Measurements from ENCODE around the gene TGFB1. TPM values are rescaled to one million over a fixed set of nuclear protein-coding genes. Genes with fewer than 3 reads are reported as not detected.
A peak's percentile ranks its signal among the peaks of the same experiment; 100 is the strongest.

Gene TGFB1
- polyA plus RNA-seq, 3 donors, result 30.6 to 138 (median 42.2) TPM

DNA sequence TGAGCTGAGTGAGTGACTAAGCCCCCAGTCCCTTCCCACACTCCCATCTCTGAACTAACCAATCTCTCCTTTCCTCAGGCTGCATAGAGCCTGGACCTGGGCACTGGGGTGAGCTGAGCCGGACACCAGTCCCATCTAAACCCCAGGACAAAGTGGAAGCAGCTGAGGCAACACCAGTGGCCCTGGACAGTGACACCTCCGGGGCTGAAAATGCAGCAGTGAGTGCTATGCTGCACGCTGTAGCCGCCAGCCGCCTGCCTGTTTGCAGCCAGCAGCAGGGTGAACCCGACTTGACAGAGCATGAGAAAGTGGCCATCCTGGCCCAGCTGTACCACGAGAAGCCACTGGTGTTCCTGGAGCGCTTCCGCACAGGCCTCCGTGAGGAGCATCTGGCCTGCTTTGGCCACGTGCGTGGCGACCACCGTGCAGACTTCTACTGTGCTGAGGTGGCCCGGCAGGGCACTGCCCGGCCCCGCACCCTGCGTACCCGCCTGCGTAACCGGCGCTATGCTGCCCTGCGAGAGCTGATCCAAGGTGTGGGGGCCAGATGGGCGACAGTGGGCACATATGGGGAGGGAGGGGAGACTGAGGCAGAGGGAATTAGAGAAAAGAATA, 37.3 kb downstream of the TGFB1 start:
- H3K9me3 Mint-ChIP-seq, result no peaks in the 10 kb centered on the region
- H3K27ac ChIP-seq (ENCODE audit: low read depth in 1 of 2, low read length in 2 of 2), result no peak overlapping the region
- peaks cover 22% of the 10 kb centered on the region for H3K4me1 Mint-ChIP-seq
- TF ChIP-seq, protein P1, sequence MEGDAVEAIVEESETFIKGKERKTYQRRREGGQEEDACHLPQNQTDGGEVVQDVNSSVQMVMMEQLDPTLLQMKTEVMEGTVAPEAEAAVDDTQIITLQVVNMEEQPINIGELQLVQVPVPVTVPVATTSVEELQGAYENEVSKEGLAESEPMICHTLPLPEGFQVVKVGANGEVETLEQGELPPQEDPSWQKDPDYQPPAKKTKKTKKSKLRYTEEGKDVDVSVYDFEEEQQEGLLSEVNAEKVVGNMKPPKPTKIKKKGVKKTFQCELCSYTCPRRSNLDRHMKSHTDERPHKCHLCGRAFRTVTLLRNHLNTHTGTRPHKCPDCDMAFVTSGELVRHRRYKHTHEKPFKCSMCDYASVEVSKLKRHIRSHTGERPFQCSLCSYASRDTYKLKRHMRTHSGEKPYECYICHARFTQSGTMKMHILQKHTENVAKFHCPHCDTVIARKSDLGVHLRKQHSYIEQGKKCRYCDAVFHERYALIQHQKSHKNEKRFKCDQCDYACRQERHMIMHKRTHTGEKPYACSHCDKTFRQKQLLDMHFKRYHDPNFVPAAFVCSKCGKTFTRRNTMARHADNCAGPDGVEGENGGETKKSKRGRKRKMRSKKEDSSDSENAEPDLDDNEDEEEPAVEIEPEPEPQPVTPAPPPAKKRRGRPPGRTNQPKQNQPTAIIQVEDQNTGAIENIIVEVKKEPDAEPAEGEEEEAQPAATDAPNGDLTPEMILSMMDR (IDR thresholded peaks at IDR 0.05), result no peak
- no peak overlapping the region for H3K4me3 Mint-ChIP-seq
- peak overlapping the region in 4 of 7 donors; percentile 15 to 51 (median 32) for H3K27ac Mint-ChIP-seq
- H3K9me3 ChIP-seq (replicated peaks in 1 of 2; ENCODE audit: control insufficient read depth in 1 of 2, insufficient read depth in 1 of 2, low read length in 2 of 2), result no peaks in the 10 kb centered on the region
- no peaks in the 10 kb centered on the region for H3K27me3 Mint-ChIP-seq (ENCODE audit: low read depth in 3 of 3)
- peaks cover 61 to 90% of the 10 kb centered on the region in 2 donors for H3K36me3 ChIP-seq (replicated peaks in 1 of 2; ENCODE audit: control insufficient read depth in 1 of 2, insufficient read depth in 2 of 2, low read length in 2 of 2)
- DNase-seq, result no peak
- 98% methylated on average over 24 of the region's 24 CpGs for WGBS (ENCODE audit: insufficient coverage)
- H3K36me3 Mint-ChIP-seq, result peaks cover 70 to 95% of the 10 kb centered on the region in 2 donors
- no peak overlapping the region for H3K9ac ChIP-seq (ENCODE audit: insufficient read depth, low read length, poor library complexity, severe bottlenecking)
- H3K4me2 ChIP-seq (replicated peaks; ENCODE audit: extremely low read depth, low read length, poor library complexity, severe bottlenecking), result no peak overlapping the region
- H3K27me3 ChIP-seq (ENCODE audit: control insufficient read depth in 2 of 2, insufficient read depth in 2 of 2, low read length in 2 of 2), result no peaks in the 10 kb centered on the region
- H4K20me1 ChIP-seq (ENCODE audit: insufficient read depth, low read length), result peaks cover 96% of the 10 kb centered on the region
- peaks cover 59% of the 10 kb centered on the region for H3K79me2 ChIP-seq (ENCODE audit: insufficient read depth, low read length)
- H2AFZ ChIP-seq (ENCODE audit: insufficient read depth, low read depth, low read length, poor library complexity, severe bottlenecking), result no peak overlapping the region
- peaks cover 4 to 11% of the 10 kb centered on the region in 2 donors for H3K4me1 ChIP-seq (ENCODE audit: control insufficient read depth in 1 of 2, insufficient read depth in 2 of 2, low read length in 2 of 2)
- intact Hi-C loops (cut with micrococcal nuclease), result loop anchor here in 1 of 2 donors (5.0 kb wide), 1 partner anchor 36 kb away; the partner anchor contains the start of gene TGFB1
- H3K4me3 ChIP-seq (replicated peaks in 1 of 3; ENCODE audit: low read depth in 2 of 3, low read length in 3 of 3), result no peak overlapping the region

DNA sequence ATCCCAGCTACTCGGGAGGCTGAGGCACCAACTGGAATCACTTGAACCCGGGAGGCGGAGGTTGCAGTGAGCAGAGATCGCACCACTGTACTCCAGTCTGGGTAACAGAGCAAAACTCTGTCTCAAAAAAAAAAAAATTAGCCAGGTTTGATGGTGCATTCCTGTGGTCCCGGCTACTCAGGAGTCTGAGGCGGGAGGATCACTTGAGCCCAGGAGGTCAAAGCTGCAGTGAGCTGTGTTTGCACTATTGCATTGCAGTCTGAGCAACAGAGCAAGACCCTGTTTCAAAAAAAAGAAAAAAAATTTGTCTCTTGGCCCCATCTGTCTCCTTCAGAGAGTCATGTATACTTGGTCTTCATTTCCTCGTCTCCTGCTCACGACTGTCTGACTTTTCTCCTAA, 42.1 kb downstream of the TGFB1 start:
- Histone ChIP-seq H3K79me2 (ENCODE audit: insufficient read depth, low read length) (peaks cover 65% of the 10 kb centered on the region), H3K4me3 (replicated peaks in 1 of 3; ENCODE audit: low read depth in 2 of 3, low read length in 3 of 3) (no peak overlapping the region), H3K27me3 (ENCODE audit: control insufficient read depth in 2 of 2, insufficient read depth in 2 of 2, low read length in 2 of 2) (no peaks in the 10 kb centered on the region), H3K36me3 (replicated peaks in 1 of 2; ENCODE audit: control insufficient read depth in 1 of 2, insufficient read depth in 2 of 2, low read length in 2 of 2) (peaks cover 21 to 46% of the 10 kb centered on the region in 2 donors), H2AFZ (ENCODE audit: insufficient read depth, low read depth, low read length, poor library complexity, severe bottlenecking) (no peak overlapping the region), H3K27ac (ENCODE audit: low read depth in 1 of 2, low read length in 2 of 2) (no peak overlapping the region), H3K4me1 (ENCODE audit: control insufficient read depth in 1 of 2, insufficient read depth in 2 of 2, low read length in 2 of 2) (peaks cover 42 to 50% of the 10 kb centered on the region in 2 donors), H4K20me1 (ENCODE audit: insufficient read depth, low read length) (peaks cover 54% of the 10 kb centered on the region), H3K9me3 (replicated peaks in 1 of 2; ENCODE audit: control insufficient read depth in 1 of 2, insufficient read depth in 1 of 2, low read length in 2 of 2) (no peaks in the 10 kb centered on the region), H3K9ac (ENCODE audit: insufficient read depth, low read length, poor library complexity, severe bottlenecking) (no peak overlapping the region), H3K4me2 (replicated peaks; ENCODE audit: extremely low read depth, low read length, poor library complexity, severe bottlenecking) (no peak overlapping the region)
- Mint-ChIP-seq H3K36me3 (peaks cover 38 to 56% of the 10 kb centered on the region in 2 donors), H3K27ac (peak overlapping the region in 2 of 7 donors; percentile 21 to 78), H3K4me3 (no peak overlapping the region), H3K9me3 (peaks cover 0 to 3% (median 0%) of the 10 kb centered on the region in 7 donors), H3K27me3 (ENCODE audit: low read depth in 3 of 3) (no peaks in the 10 kb centered on the region), H3K4me1 (peaks cover 61% of the 10 kb centered on the region)
- TF ChIP-seq, protein P1 (IDR thresholded peaks at IDR 0.05), result no peak
- DNase-seq, result no peak
- 96% methylated on average over 6 of the region's 8 CpGs for WGBS (ENCODE audit: insufficient coverage)
- intact Hi-C loops (cut with micrococcal nuclease), result loop anchor here (2.0 to 5.0 kb wide), 2 partner anchors 13 to 339 kb away; no protein-coding TSS in a partner anchor
